GM12874 (cell line): ENCODE data around the gene NIN.

Experiments
- CTCF ChIP-seq: IDR thresholded peaks from 2 replicates; pipeline ENCODE4 v1.5.1; 2011; ENCODE audit warnings: low read depth, mild to moderate bottlenecking, control low read depth, low read length, moderate library complexity; ENCODE audit not compliant: insufficient read depth

The NIN gene

GRCh38 chr14:50783563-50783962 lies 47.4 kb downstream of the NIN start:
- TF ChIP-seq CTCF = no peak

- no peak for TF ChIP-seq CTCF
Observed at GRCh38 chr14:50780393-50780792, 50.6 kb downstream of the NIN start.

GRCh38 chr14:50778721-50779483 lies 52.1 kb downstream of the NIN start:
- no peak for TF ChIP-seq CTCF

- TF ChIP-seq CTCF = no peak
Observed at GRCh38 chr14:50776522-50776921, 54.4 kb downstream of the NIN start.

GRCh38 chr14:50775357-50775756 lies 55.6 kb downstream of the NIN start:
- no peak for TF ChIP-seq CTCF

GRCh38 chr14:50774542-50775267 lies 56.3 kb downstream of the NIN start:
- no peak for TF ChIP-seq CTCF

GRCh38 chr14:50773632-50774541 lies 57.1 kb downstream of the NIN start:
- TF ChIP-seq CTCF = peak; percentile 70
